ENCODE results near the gene HLA-F.

GRCh38 chr6:29742127-29742526, 18.9 kb downstream of the HLA-F start:
- TF ChIP-seq POLR2A (IDR thresholded peaks at IDR 0.05; ENCODE audit: low read length) (no peak), GATA1 (IDR thresholded peaks at IDR 0.05; ENCODE audit: low read depth, low read length) (no peak)

Measured in erythroblast (primary cell).